ENCODE measurements around the gene LYPLAL1.

LYPLAL1 gene

GRCh38 chr1:219144658-219145315 lies 28.9 kb upstream of the LYPLAL1 start:
- H3K27ac ChIP-seq (ENCODE audit: low read depth, low read length): no peak overlapping the region
- no peaks in the 10 kb centered on the region for H3K27me3 ChIP-seq (ENCODE audit: control insufficient read depth in 1 of 2, insufficient read depth in 2 of 2, low read length in 2 of 2)
- no peaks in the 10 kb centered on the region for H3K4me1 ChIP-seq (ENCODE audit: control insufficient read depth in 1 of 2, insufficient read depth in 2 of 2, low read length in 2 of 2)
- H3K9ac ChIP-seq (ENCODE audit: low read depth in 1 of 2, low read length in 2 of 2): no peak overlapping the region
- no peaks in the 10 kb centered on the region for H3K36me3 ChIP-seq (ENCODE audit: control insufficient read depth in 1 of 2, insufficient read depth in 2 of 2, low read length in 2 of 2)
- no peaks in the 10 kb centered on the region for H3K9me3 ChIP-seq (ENCODE audit: control insufficient read depth in 1 of 2, low read length in 2 of 2)
- H3K4me3 ChIP-seq (ENCODE audit: low read depth in 1 of 2, low read length in 2 of 2): no peak overlapping the region

DNA sequence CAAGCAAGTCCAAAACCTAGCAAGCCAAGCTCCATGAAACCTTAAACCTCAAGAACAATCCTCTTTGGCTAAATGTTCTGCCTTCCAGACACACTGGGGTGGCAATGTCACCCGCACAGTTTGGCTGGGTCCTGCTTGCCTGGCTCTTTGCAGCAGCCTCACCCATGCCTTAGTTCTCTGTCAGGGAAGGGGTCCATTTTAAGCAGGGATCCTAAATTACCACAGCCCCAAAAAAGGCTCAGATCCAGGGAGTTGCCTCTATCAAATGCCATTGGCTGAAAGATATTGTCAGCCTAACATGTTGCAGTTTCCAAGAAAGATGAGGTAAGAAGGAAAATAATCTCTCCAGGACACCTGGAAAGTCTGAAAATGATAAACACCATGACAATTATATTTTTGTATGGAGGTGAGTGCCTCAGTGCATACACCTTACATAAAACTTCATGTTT lies 26.1 kb upstream of the LYPLAL1 start:
- Histone ChIP-seq H3K27ac (ENCODE audit: low read depth, low read length) (no peak overlapping the region), H3K36me3 (ENCODE audit: control insufficient read depth in 1 of 2, insufficient read depth in 2 of 2, low read length in 2 of 2) (no peaks in the 10 kb centered on the region), H3K9ac (ENCODE audit: low read depth in 1 of 2, low read length in 2 of 2) (no peak overlapping the region), H3K27me3 (ENCODE audit: control insufficient read depth in 1 of 2, insufficient read depth in 2 of 2, low read length in 2 of 2) (no peaks in the 10 kb centered on the region), H3K4me1 (ENCODE audit: control insufficient read depth in 1 of 2, insufficient read depth in 2 of 2, low read length in 2 of 2) (no peaks in the 10 kb centered on the region), H3K4me3 (ENCODE audit: low read depth in 1 of 2, low read length in 2 of 2) (no peak overlapping the region), H3K9me3 (ENCODE audit: control insufficient read depth in 1 of 2, low read length in 2 of 2) (no peaks in the 10 kb centered on the region)

DNA sequence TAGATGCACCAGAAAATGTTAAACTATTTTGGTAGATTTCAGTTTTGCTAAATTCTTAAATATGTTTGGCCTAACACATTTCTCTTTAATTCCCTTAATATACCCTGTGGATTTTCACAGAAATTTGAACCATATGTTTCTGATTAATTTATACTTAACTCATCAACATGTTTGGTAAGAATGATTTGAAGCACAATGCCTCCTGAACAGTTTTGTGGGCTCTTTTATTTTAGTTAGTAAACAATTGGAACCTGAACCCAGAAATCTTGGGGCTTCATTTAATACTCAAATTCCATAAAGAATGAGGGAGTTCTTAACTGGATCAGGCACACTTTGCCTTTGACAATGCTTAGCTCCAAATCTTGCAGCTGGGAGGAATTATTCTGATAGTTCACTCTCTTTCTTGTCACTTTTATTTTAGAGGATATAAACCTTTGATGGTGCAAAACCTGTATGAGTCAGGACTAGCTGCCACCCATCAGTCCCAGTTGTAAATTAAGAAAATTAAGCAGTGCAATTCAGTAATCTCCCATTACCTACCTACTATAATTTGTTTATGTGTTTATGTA lies 24.6 kb upstream of the LYPLAL1 start:
- no peak overlapping the region for H3K9ac ChIP-seq (ENCODE audit: low read depth in 1 of 2, low read length in 2 of 2)
- no peaks in the 10 kb centered on the region for H3K9me3 ChIP-seq (ENCODE audit: control insufficient read depth in 1 of 2, low read length in 2 of 2)
- H3K36me3 ChIP-seq (ENCODE audit: control insufficient read depth in 1 of 2, insufficient read depth in 2 of 2, low read length in 2 of 2): no peaks in the 10 kb centered on the region
- no peaks in the 10 kb centered on the region for H3K4me1 ChIP-seq (ENCODE audit: control insufficient read depth in 1 of 2, insufficient read depth in 2 of 2, low read length in 2 of 2)
- no peak overlapping the region for H3K27ac ChIP-seq (ENCODE audit: low read depth, low read length)
- no peaks in the 10 kb centered on the region for H3K27me3 ChIP-seq (ENCODE audit: control insufficient read depth in 1 of 2, insufficient read depth in 2 of 2, low read length in 2 of 2)
- H3K4me3 ChIP-seq (ENCODE audit: low read depth in 1 of 2, low read length in 2 of 2): no peak overlapping the region

DNA sequence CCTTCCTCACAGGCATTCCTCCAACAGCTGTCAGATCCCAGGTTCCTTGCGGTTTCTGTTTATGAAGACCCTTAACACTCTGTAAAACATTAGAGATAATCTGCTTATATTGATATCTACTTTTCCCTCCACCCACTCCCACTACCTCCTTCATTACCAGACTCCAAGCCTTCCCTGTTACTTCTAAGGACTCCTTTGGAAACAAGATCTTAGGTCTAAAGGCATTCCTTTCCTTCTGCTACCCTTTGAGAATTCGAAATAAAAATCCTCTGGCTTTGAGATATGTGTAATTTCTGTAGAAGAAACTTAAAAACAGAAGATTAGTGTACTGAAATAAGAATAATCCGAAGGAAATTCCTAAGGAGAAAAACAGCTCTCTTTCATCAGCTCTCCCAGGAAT lies 23.7 kb upstream of the LYPLAL1 start:
- H3K27me3 ChIP-seq (ENCODE audit: control insufficient read depth in 1 of 2, insufficient read depth in 2 of 2, low read length in 2 of 2): no peaks in the 10 kb centered on the region
- no peaks in the 10 kb centered on the region for H3K4me1 ChIP-seq (ENCODE audit: control insufficient read depth in 1 of 2, insufficient read depth in 2 of 2, low read length in 2 of 2)
- H3K9ac ChIP-seq (ENCODE audit: low read depth in 1 of 2, low read length in 2 of 2): no peak overlapping the region
- H3K9me3 ChIP-seq (ENCODE audit: control insufficient read depth in 1 of 2, low read length in 2 of 2): no peaks in the 10 kb centered on the region
- no peak overlapping the region for H3K27ac ChIP-seq (ENCODE audit: low read depth, low read length)
- no peak overlapping the region for H3K4me3 ChIP-seq (ENCODE audit: low read depth in 1 of 2, low read length in 2 of 2)
- no peaks in the 10 kb centered on the region for H3K36me3 ChIP-seq (ENCODE audit: control insufficient read depth in 1 of 2, insufficient read depth in 2 of 2, low read length in 2 of 2)

- Histone ChIP-seq H3K36me3 (ENCODE audit: control insufficient read depth in 1 of 2, insufficient read depth in 2 of 2, low read length in 2 of 2) (no peaks in the 10 kb centered on the region), H3K9ac (ENCODE audit: low read depth in 1 of 2, low read length in 2 of 2) (no peak overlapping the region), H3K27ac (ENCODE audit: low read depth, low read length) (no peak overlapping the region), H3K9me3 (ENCODE audit: control insufficient read depth in 1 of 2, low read length in 2 of 2) (no peaks in the 10 kb centered on the region), H3K4me1 (ENCODE audit: control insufficient read depth in 1 of 2, insufficient read depth in 2 of 2, low read length in 2 of 2) (no peaks in the 10 kb centered on the region), H3K27me3 (ENCODE audit: control insufficient read depth in 1 of 2, insufficient read depth in 2 of 2, low read length in 2 of 2) (no peaks in the 10 kb centered on the region), H3K4me3 (ENCODE audit: low read depth in 1 of 2, low read length in 2 of 2) (no peak overlapping the region)
These were observed 22.8 kb upstream of the LYPLAL1 start for GRCh38 chr1:219150913-219151312.

GRCh38 chr1:219151467-219151866 lies 22.2 kb upstream of the LYPLAL1 start:
- Histone ChIP-seq H3K36me3 (ENCODE audit: control insufficient read depth in 1 of 2, insufficient read depth in 2 of 2, low read length in 2 of 2) (no peaks in the 10 kb centered on the region), H3K9me3 (ENCODE audit: control insufficient read depth in 1 of 2, low read length in 2 of 2) (no peaks in the 10 kb centered on the region)

DNA sequence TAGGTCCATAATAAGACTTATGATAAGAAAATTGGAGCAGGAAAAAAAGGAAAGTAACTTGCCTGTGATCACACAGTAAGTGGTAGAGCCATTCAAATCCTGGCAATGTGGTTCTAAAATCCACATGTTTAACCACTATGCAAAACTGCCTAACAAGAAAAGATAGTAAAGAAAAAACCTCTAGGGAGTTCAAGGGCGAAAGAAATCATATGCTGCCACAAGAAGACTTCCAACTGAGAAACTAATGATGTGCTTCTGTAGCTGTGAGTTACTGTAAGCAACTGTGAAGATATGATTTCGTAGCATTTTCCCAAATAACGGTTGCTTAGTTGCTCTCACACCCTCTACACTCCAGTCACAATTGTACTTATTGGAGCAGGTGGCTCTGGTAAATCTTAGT lies 20.9 kb upstream of the LYPLAL1 start:
- H3K9ac ChIP-seq (ENCODE audit: low read depth in 1 of 2, low read length in 2 of 2): no peak overlapping the region
- no peaks in the 10 kb centered on the region for H3K27me3 ChIP-seq (ENCODE audit: control insufficient read depth in 1 of 2, insufficient read depth in 2 of 2, low read length in 2 of 2)
- no peaks in the 10 kb centered on the region for H3K4me1 ChIP-seq (ENCODE audit: control insufficient read depth in 1 of 2, insufficient read depth in 2 of 2, low read length in 2 of 2)
- H3K4me3 ChIP-seq (ENCODE audit: low read depth in 1 of 2, low read length in 2 of 2): no peak overlapping the region
- no peaks in the 10 kb centered on the region for H3K9me3 ChIP-seq (ENCODE audit: control insufficient read depth in 1 of 2, low read length in 2 of 2)
- no peaks in the 10 kb centered on the region for H3K36me3 ChIP-seq (ENCODE audit: control insufficient read depth in 1 of 2, insufficient read depth in 2 of 2, low read length in 2 of 2)
- H3K27ac ChIP-seq (ENCODE audit: low read depth, low read length): no peak overlapping the region

More at GRCh38 chr1:219151467-219151866, 22.2 kb upstream of the LYPLAL1 start:
- Histone ChIP-seq H3K9ac (ENCODE audit: low read depth in 1 of 2, low read length in 2 of 2) (no peak overlapping the region), H3K27ac (ENCODE audit: low read depth, low read length) (no peak overlapping the region), H3K4me1 (ENCODE audit: control insufficient read depth in 1 of 2, insufficient read depth in 2 of 2, low read length in 2 of 2) (no peaks in the 10 kb centered on the region), H3K4me3 (ENCODE audit: low read depth in 1 of 2, low read length in 2 of 2) (no peak overlapping the region), H3K27me3 (ENCODE audit: control insufficient read depth in 1 of 2, insufficient read depth in 2 of 2, low read length in 2 of 2) (no peaks in the 10 kb centered on the region)

- Histone ChIP-seq H3K9me3 (ENCODE audit: control insufficient read depth in 1 of 2, low read length in 2 of 2) (no peaks in the 10 kb centered on the region), H3K27ac (ENCODE audit: low read depth, low read length) (no peak overlapping the region)
These were observed 20.0 kb upstream of the LYPLAL1 start for GRCh38 chr1:219153723-219154122.

DNA sequence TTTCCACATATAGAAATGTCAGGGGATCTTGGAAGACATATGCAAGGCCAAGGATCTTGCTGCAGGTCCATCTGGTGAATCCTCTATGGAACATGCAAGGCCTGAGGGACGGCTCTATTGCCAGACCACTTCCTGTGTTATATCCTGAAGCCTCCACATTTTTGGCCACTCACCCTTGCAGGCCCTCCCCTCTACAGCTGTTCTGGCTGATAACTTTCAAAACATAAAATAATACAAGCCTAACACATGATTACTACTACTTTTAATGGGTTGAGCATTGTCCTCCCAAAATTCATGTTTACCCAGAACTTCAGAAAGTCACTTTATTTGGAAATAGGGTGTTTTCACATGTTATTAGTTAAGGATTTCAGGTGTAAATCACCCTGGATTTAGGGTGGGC lies 18.5 kb upstream of the LYPLAL1 start:
- H3K27me3 ChIP-seq (ENCODE audit: control insufficient read depth in 1 of 2, insufficient read depth in 2 of 2, low read length in 2 of 2): no peaks in the 10 kb centered on the region
- no peaks in the 10 kb centered on the region for H3K9me3 ChIP-seq (ENCODE audit: control insufficient read depth in 1 of 2, low read length in 2 of 2)

More at GRCh38 chr1:219153723-219154122, 20.0 kb upstream of the LYPLAL1 start:
- Histone ChIP-seq H3K36me3 (ENCODE audit: control insufficient read depth in 1 of 2, insufficient read depth in 2 of 2, low read length in 2 of 2) (no peaks in the 10 kb centered on the region), H3K9ac (ENCODE audit: low read depth in 1 of 2, low read length in 2 of 2) (no peak overlapping the region), H3K4me3 (ENCODE audit: low read depth in 1 of 2, low read length in 2 of 2) (no peak overlapping the region), H3K4me1 (ENCODE audit: control insufficient read depth in 1 of 2, insufficient read depth in 2 of 2, low read length in 2 of 2) (no peaks in the 10 kb centered on the region), H3K27me3 (ENCODE audit: control insufficient read depth in 1 of 2, insufficient read depth in 2 of 2, low read length in 2 of 2) (no peaks in the 10 kb centered on the region)

DNA sequence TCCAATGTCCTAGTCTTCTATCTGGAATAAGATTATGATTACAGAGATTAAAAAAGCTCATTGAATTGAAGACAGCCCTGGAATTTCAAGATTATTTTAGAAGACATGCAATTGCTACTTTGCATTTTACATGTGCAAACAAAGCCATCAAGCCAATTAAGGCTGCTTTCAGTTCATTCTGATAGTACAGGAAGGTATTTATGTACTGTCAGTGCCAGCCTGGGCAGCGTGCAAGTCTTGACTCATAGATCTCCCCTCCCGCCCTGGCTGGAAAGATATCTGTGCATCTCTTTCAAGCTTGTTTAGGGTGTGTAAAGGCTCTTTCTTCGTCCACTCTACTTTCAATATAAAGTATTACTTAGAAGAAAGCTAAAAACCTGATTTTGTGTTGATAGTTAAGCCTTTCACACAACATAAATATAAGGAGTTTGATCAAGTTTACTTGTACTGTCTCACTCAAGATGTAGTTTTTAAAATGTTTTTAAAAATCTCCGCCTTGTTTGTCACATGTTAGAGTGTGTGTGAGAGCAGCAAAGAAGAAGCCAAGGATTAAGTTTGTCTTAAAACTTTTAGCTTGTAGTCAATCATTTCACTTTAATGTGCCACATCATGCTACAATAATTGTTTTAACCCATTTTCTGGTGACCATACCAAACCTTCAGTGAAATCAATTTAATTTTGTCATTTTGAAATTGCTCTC lies 13.6 kb upstream of the LYPLAL1 start:
- Histone ChIP-seq H3K27me3 (ENCODE audit: control insufficient read depth in 1 of 2, insufficient read depth in 2 of 2, low read length in 2 of 2) (no peaks in the 10 kb centered on the region), H3K36me3 (ENCODE audit: control insufficient read depth in 1 of 2, insufficient read depth in 2 of 2, low read length in 2 of 2) (no peaks in the 10 kb centered on the region), H3K9me3 (ENCODE audit: control insufficient read depth in 1 of 2, low read length in 2 of 2) (no peaks in the 10 kb centered on the region), H3K4me1 (ENCODE audit: control insufficient read depth in 1 of 2, insufficient read depth in 2 of 2, low read length in 2 of 2) (no peaks in the 10 kb centered on the region), H3K9ac (ENCODE audit: low read depth in 1 of 2, low read length in 2 of 2) (no peak overlapping the region), H3K27ac (ENCODE audit: low read depth, low read length) (no peak overlapping the region), H3K4me3 (ENCODE audit: low read depth in 1 of 2, low read length in 2 of 2) (no peak overlapping the region)

More for the DNA sequence above, 18.5 kb upstream of the LYPLAL1 start:
- H3K27ac ChIP-seq (ENCODE audit: low read depth, low read length): no peak overlapping the region
- no peak overlapping the region for H3K4me3 ChIP-seq (ENCODE audit: low read depth in 1 of 2, low read length in 2 of 2)
- H3K4me1 ChIP-seq (ENCODE audit: control insufficient read depth in 1 of 2, insufficient read depth in 2 of 2, low read length in 2 of 2): no peaks in the 10 kb centered on the region
- H3K36me3 ChIP-seq (ENCODE audit: control insufficient read depth in 1 of 2, insufficient read depth in 2 of 2, low read length in 2 of 2): no peaks in the 10 kb centered on the region
- H3K9ac ChIP-seq (ENCODE audit: low read depth in 1 of 2, low read length in 2 of 2): no peak overlapping the region
